Measurements from ENCODE around the gene HPDL. TPM values are rescaled to one million over a fixed set of nuclear protein-coding genes. Genes with fewer than 3 reads are reported as not detected.

HPDL gene
- total RNA-seq, 1 donor from 2014 or later: 5.1 TPM

DNA sequence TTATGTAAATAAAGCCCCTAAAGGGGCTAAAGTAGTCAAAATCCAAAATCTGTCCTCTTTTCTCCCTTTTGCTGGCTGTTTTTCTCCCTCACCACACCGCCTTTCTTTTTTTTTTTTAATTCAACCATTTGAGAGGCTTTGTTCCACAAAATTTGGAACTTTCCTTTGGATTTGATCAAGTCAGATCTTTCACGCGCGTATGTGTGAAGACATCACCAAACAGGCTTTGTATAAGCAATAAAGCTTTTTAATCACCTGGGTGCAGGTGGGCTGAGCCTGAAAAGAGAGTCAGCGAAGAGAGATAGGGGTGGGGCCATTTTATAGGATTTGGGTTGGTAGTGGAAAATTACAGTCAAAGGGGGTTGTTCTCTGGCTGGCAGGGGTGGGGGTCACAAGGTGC, 5.3 kb upstream of the HPDL start:
- intact Hi-C loops (cut with micrococcal nuclease): no loop called here

DNA sequence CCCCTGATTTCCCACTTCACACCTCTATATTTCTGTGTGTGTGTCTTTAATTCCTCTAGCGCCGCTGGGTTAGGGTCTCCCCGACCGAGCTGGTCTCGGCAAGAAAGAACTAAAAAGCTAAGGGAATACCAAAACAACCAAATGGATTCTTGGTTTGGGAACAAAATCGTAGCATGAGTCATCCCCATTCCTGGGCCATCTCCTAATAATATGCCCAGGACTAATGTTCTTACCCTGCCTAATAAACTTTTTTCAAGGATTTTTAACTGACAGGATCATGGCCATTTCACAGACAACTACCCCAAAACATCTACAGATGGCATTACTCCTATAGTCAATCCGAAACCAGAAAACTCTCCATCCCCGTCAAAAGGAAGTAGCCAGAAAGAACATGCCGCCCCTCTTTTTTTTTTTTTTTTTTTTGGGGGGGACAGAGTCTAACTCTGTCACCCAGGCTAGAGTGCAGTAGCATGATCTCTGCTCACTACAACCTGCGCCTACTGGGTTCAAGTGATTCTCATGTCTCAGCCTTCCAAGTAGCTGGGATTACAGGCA, 4.1 kb upstream of the HPDL start:
- intact Hi-C loops (cut with micrococcal nuclease): no loop called here

DNA sequence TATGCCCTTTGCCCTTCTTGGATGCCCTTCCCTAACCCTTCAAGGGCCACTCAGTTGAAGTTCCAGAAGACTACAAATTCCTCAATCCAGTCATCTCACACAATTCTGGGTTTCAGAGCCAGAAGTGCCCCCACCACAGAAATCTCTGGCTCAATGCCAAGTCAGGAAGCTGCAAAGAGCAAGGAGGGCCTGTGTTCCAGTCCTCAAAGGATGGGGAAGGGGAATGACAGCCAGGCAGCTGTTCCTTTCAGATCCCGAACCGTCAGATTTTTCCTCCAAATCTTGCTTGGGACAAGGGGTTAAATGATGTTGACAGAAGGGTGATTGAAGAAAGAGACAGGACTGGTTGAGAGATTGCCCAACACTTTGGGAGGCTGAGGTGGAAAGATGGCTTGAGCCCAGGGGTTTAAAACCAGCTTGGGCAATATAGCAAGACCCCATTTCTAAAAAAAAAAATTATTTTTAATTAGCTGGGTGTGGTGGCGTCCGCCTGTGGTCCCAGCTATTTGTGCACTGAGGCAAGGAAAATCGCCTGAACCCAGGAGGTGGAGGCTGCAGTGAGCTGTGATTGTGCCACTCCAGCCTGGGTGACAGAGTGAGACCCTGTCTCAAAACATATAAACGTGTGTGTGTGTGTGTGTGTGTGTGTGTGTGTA, 716 bp upstream of the HPDL start:
- intact Hi-C loops (cut with micrococcal nuclease): loop anchor here (1.0 kb wide), 2 partner anchors 13 to 20 kb away; no protein-coding TSS in a partner anchor

DNA sequence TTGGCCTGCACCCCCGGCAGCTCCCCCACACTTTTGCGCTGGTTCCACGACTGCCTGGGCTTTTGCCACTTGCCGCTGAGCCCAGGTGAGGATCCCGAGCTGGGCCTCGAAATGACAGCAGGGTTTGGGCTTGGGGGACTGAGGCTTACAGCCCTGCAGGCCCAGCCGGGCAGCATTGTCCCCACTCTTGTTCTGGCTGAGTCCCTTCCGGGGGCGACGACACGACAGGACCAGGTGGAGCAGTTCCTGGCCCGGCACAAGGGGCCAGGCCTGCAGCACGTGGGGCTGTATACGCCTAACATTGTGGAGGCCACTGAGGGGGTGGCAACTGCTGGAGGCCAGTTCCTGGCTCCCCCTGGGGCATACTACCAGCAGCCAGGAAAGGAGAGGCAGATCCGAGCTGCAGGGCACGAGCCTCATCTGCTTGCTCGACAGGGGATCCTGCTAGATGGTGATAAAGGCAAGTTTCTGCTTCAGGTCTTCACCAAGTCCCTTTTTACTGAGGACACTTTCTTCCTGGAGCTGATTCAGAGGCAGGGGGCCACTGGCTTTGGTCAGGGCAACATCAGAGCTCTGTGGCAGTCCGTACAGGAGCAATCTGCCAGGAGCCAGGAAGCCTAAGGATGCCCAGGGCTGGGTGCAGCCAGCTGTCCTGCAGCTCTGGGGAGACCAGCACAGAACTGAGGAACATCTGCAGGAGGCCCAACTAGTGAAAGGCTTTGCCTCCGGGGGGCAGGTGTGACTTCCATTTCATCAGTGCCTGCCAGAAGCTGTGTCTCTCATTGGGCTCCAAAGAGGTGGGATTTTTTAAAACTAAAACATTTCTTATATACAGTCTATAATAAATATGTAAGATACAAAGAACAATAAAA, 1.2 kb downstream of the HPDL start:
- intact Hi-C loops (cut with micrococcal nuclease): no loop called here

DNA sequence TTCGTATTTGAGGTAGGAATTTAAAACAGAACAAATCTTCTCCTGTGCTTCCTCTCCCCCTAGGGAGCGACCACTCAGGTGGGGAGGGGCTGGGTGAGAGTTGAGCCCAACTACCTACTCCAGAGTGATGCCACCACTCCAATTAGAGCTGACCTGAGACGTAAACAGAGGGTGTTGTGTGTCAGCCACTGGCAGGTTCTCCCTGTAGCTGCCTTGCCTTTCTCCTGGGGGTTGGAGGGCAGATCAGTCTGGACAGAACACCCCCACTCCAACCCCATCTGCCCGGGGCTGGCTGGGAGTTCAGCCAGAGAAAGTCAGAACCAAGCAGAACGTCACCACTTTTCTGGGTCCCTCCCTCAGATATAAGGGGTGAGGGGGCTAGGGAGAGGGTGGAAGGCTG, 2.0 kb downstream of the HPDL start:
- intact Hi-C loops (cut with micrococcal nuclease): no loop called here

DNA sequence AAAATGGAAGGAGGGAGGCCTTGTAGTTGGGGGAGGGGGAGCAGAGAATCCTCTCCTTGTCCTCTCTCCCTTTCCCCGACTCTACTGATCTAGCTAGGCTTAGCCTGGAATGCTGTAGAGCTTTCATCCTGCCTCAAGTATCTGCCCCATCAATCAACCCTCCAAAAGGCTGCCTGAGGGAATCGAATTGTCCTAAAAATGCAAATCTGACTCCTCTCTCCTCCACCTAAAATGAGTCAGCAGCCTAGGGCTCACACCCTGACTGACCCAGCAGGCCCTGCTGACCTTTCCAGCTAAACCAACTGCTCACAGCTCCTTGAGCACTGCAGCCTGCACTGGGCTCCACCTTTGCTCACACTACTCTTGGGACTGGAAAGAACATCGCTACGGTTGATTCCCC, 2.8 kb downstream of the HPDL start:
- intact Hi-C loops (cut with micrococcal nuclease): no loop called here

DNA sequence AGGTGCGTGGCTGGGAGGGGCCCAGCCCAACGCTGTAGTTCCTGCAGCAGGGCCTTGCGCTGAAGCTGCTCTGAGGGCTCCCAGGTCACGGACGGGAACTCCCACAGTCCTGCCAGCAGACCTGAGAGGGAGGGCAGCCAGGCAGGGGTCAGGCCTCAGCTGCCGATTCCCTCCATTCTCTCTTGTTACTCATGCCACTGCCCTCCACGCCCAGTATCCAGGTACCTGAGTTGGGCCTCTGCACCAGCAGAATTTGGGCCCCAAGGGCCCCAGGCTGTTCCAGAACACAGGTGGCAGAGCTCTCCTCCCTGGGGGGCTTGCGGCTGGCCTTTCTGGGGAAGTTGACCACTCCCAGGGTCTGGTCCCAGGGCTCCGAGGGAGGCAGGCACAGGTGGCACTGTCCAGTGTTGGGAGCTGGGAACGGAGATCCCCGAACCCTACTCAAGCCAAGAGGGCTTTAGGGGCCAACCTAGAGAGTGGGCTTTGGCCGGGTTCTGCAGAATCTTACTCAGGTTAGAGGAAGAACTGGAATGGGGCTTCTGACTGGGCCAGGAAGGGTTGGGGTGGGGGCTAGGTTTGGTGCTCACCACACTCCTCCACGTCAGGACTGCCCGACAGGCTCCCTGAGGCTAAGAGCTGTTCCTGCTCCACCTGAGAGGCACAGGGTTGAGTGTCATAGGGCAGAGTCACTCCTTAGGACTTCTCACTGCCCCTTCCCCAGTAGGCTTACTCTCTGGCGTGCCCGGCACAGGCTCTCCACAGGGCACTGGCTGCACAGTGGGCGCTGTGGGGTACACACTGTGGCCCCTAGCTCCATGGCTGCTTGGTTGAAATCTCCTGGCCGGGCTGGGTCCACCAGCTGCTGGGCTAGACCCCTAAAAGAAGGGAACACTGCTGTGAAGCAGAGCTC, 5.0 kb downstream of the HPDL start:
- intact Hi-C loops (cut with micrococcal nuclease): no loop called here

DNA sequence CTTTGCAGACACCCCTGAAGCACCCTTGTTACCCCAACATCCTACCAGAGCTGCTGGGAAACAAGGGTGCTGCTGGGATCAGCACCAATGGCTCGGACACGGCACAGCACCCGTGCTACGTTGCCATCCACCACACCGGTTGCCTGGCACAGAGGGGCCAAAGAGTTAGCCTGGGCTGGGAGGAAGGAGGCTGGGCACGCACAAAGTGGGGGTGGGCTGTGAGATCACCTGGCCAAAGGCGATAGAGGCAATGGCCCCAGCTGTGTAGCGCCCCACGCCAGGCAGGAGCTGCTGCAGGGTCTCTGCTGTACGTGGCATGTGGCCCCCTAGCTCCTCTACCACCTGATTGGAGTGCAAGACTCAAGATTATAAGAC, 5.6 kb downstream of the HPDL start:
- intact Hi-C loops (cut with micrococcal nuclease): no loop called here

DNA sequence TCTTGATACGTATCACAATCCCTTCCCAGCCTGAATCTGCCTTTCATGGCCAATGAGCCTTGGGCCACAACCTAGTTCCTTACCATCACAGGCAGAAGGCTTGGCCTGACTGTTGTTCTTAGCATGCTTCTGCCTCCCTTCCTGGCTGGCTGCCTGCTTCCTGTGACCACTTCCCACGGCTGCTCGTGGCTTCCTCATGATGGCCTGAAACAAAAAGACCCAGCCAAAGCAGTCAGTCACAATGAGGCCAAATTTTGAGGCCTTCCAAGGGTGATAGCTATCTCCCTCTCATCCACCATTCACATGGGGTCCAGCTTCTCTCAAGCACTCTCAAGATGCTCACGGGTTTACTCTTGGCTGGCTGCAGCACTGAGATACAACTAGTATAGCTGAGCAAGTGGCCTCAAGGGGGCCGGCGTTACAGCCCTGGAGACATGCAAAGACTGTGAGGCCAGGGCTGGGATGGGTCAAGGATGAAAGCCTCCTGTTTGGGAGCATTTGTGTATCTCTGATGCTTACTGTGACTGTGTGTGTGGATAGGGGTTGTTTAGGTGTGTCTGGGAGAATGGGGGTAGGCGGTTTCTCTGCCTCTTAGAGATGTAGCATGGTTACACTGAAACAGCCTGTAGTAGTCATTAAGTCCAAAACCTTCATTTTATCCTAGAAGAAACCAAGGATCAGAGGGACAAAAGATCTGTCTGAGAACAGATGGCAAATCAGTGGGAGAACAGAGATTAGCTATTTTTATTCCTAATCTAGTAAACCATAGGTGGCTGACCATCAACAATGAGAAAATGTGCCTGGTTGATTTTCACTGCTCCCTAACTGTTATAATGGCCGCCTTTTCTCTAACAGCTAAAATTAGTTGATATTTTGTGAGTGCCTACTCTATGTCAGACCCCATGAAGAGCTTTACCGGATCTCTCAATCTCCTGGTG, 7.9 kb downstream of the HPDL start:
- intact Hi-C loops (cut with micrococcal nuclease): no loop called here

DNA sequence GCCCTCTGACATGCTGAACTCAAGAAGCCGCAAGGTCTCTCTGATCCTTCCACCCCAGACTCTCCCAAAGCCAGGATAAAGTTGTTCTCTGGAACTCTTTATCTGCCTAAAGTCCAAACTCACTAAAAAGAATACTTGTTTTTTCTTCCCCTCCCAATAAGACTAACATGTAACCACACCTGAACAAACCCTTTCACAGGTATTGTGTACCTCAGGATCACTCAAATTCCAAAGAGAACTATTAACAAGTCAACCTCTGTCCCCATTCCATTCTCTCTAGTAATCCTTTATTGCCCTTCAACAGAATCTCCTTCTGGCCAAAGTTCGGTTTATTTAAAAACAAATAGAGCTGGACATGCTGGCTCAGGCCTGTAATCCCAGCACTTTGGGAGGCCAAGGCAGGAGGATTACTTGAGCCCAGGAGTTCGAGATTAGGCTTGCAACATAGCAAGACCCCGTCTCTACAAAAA, 9.2 kb downstream of the HPDL start:
- intact Hi-C loops (cut with micrococcal nuclease): no loop called here

DNA sequence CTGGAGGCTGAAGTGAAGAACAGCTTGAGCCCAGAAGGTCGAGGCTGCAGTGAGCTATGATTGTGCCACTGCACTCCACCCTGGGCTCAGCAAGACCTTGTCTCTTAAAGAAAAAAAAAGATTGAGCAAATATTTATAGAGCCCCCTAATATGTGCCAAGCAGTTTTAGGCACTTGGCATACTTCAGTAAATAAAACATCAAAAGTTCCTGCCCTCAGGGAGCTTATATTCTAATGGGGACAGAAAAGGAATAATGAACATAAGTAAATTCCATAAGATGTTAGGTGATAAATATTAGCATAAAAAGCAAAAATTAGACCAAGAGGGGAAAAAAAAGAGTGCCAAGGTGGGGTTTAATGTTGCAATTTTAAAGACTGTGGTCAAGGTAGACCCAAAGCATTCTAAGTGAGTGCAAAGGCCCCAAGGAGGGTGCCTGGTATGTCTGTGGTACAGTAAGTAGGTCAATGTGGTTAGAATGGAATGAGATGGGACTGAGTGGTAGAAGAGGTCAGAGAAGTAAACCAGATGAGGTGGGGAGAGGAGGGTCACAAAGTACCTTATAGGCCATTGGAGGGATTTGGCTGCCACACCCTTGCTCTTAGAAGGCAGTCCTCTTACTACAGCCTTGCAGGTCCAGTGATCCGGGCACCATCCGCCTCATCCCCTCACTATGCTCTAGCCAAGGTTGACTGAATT, 11.1 kb downstream of the HPDL start:
- intact Hi-C loops (cut with micrococcal nuclease): no loop called here

DNA sequence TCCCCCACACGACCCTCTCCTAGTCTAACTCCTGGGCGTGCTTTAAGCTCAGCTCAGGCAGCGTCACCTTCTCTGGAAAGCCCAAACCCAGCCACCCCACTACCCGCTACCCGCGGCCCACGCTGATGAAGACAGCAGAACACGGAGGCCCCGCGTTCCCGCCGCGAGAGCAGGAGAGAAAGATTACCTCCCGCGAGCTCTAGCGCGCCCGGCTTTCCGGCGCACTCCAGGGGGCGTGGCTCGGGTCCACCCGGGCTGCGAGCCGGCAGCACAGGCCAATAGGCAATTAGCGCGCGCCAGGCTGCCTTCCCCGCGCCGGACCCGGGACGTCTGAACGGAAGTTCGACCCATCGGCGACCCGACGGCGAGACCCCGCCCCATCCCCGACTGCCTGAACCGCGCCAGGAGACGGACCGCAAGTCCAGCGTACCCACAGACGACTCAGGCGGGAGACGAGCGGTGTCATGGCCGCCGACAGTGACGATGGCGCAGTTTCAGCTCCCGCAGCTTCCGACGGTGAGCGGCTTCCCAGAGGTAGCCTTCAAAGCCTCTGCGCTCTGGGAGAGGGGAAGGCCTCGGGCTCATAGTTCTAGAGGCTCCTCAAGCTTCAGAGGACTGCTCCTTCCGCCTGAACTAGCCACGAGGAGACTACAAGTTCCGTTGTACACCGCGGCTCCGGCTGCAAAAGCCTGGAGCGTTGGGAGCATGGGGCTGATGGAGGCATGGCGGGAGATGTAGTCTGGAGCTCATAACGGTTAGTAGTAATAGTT, 13.3 kb downstream of the HPDL start, which contains the start of the genes MUTYH and TOE1:
Gene MUTYH (minus strand): TSS at position 652 of the 770 bp plus-strand sequence. CDS start 5,935 bp downstream, outside the sequence.
Gene TOE1 (plus strand): TSS at position 382 of the 770 bp plus-strand sequence. CDS start 83 bp downstream, at position 465.
- intact Hi-C loops (cut with micrococcal nuclease): loop anchor here (1.0 to 2.0 kb wide), 17 partner anchors 14 to 985 kb away; partner anchors contain the start of genes ARMH1, BTBD19, CCDC163 and EIF2B3

DNA sequence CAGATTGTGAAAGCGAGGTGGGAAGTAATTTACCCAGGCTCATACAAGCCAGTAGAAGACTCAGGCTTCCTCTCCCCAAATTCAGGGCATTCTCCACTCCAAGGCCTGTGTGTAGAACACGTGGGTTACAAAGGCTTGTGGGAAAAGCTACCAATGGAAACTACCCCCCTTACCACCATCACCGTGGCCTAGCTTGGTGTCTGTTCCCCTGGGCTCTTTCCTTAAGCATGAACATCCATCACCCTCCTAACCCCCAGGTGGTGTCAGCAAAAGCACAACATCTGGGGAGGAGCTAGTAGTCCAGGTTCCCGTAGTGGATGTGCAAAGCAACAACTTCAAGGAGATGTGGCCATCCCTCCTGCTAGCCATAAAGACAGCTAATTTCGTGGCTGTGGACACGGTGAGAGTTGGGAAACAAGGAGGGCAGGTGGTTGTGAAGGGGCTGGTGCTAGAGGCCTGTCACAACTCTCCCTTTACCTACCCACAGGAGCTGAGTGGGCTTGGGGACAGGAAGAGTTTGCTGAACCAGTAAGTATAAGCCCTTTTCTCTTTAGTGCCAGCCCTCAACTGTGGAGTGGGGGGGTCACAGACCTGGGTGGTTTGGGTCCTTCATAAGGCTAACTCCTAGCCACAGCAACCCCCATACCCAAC, 14.2 kb downstream of the HPDL start:
- intact Hi-C loops (cut with micrococcal nuclease): loop anchor here (1.0 to 2.0 kb wide), 15 partner anchors 37 to 986 kb away; partner anchors contain the start of genes BTBD19, CCDC163, EIF2B3 and ERI3

DNA sequence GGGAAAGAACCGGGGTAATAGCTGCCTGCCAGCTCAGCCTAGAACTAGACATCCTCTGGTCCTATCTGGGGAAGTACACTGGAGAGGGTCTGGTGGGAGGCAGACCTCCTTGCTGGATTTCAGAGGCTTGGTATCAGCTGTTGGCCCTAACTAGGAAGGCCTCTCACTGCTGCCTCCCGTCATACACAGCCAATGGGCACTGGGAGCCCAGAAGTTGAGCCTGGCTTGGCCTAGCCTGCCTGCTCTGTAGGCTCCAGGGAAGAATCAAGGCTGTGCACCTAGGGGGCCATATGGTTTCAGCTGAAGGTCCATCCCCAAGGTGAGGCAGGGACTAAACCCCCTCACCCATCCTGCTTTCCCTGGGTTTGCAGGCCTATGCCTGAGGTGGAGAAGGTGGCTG, 17.8 kb downstream of the HPDL start:
- intact Hi-C loops (cut with micrococcal nuclease): no loop called here

DNA sequence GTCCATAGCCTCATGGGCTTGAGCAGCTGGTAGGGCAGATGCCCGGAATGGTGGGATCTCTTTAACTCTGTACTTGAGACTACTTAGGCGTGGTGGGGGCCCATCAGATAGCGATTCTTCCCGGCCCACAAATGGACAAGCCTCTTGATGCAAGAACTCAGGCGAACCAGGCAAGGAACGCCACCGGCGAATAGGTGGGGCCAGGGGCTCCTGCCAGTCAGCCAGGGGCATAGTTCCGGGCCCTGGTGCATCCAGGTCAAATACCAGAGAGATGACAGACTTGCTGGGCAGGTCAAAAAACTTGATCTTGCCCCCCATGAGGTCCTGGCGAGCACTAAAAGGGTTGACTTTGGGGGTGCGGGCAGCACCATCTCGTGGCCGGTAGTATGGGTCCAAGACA, 18.3 kb downstream of the HPDL start:
- intact Hi-C loops (cut with micrococcal nuclease): no loop called here

DNA sequence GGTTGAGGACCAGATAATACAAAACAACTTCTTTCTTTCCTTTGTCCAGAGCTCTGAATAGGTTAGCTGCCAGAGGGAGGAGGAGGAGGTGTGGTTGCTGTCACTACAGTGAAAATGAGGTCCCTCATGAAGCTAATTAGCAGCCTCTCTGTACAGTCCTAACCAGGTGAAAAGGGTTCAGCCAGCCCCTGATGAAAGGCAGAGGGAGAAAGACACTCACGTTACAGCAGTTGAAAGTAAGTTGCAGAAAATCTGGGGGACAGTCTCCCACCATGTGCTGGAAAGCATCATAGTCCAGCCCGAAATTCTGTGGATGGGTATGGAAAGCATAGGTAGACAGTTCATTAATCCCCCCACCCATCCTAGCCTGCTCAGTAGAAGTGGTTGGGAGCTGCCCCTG, 19.8 kb downstream of the HPDL start:
- intact Hi-C loops (cut with micrococcal nuclease): no loop called here

DNA sequence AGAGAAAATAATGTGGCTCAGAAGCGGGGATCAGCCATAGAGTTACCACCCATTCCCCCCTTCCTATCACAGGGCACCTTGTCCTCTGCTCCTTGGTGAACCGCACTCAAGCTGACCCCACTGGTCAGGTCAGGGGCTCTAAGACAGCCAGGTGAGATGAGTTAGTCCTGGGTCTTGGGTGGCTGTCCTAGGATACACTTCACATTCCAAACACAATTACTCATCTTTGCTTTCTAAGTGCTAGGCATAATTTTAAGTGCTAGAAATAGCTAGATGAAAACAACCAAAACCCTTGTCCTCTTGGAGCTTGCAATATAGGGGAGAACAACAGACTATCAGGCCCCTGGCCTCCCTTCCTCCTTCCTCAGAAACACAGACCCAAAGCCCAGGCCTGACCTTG, 21.3 kb downstream of the HPDL start:
- intact Hi-C loops (cut with micrococcal nuclease): no loop called here

DNA sequence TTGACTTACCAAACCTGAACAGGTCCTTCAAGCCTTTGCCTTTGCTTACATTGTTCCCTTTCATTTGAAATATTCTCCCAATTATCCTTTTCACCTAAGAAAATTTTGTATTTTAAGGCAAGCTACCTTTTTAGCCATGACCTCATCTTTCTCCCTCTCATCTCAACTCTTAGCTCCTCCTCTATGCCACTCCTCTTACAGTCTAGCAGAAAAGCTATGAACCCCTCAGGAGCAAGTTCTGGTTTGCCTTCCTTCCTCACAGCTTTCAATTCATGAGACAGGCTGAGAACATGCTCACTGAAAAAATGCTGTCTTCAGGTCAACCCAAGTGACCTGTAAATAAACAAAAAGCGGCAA, 21.9 kb downstream of the HPDL start:
- intact Hi-C loops (cut with micrococcal nuclease): no loop called here
